HT1080 (cell line): ENCODE measurements around the gene WFDC10B. TPM values are rescaled to one million over a fixed set of nuclear protein-coding genes. Genes with fewer than 3 reads are reported as not detected.
"Not testable (repeated sequence)": the region's sequence is repeated elsewhere in the genome, so short reads cannot be mapped to it uniquely, and the experiment has no call there.

Experiments used
- DNase-seq: peaks from one replicate; pipeline ENCODE4 v3.0.0-alpha.2; 2015; ENCODE audit warnings: low read depth
- polyA plus RNA-seq, 2 experiments: library from polyadenylated mRNA; depleted of rRNA; stranded (reverse); fragments of >200 nt; gene quantifications; 2 replicates each; pipeline ENCODE4 v1.2.3, GENCODE V29; 2015
- total RNA-seq: library from RNA; depleted of rRNA; stranded (reverse); fragments of >200 nt; shearing (Covaris generic); gene quantifications from 2 replicates; pipeline ENCODE4 v1.2.3, GENCODE V29; 2014; rRNA removed

Gene WFDC10B
- 0.39 and 0.77 TPM in 2 replicates for total RNA-seq
- polyA plus RNA-seq (2015; cell fraction: cytosol; rRNA removed), result not detected in 2 replicates
- 0.36 TPM in 1 of 2 replicates, not detected in the other for polyA plus RNA-seq (2015; cell fraction: nucleus; rRNA removed)

DNA sequence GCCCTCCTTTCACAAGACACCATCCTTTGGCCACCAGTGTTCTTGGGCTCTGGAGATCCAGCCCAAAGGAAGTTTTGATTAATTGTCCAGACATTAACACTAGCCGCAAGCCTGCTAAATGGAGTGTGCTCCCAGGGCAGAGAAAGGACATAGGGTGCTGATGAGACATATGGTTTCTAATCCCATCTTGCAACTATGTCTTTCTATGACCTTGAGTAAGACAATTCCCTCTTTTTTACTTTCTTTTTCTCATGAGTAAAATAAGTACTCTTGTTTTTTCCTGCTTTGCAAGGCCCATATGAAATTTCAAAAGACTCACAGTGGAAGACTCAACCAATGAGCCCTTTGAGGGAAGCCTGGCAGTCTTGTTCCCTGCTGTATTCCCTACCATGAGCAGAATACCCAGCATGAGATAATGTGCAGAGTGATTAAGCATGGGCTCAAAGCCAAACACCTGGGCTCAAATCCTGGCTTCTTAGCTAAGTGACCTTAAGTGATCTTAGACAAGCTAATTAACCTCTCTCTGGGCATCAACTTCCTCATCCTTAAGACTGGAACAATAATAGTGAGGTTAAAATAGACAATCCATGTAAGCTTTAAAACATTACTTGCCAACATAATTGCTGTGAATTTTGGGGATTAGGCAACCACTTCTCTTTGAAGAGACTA lies at the start of gene WFDC10B:
Gene WFDC10B (minus strand): TSS at position 51 of the 669 bp plus-strand sequence. CDS start 19,027 bp downstream, outside the sequence.
- DNase-seq, result no peak

DNA sequence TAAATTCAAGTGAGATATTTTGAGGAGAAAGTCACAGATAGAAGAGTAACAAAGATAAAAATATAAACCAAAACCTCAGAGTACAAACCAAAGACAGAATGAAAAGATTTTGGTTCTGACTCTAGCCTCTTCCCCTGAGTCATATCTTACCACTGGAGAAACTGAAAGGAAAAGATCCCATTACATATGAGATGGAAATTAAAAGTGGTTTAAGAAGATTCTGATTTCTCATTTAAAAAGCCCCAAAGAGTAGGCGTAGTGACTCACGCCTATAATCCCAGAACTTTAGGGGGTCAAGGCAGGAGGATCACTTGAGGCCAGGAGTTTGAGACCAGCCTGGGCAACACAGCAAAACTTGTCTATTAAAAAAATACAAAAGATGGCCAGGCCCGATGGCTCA lies 47.9 kb upstream of the WFDC10B start:
- peak; percentile 49 for DNase-seq

DNA sequence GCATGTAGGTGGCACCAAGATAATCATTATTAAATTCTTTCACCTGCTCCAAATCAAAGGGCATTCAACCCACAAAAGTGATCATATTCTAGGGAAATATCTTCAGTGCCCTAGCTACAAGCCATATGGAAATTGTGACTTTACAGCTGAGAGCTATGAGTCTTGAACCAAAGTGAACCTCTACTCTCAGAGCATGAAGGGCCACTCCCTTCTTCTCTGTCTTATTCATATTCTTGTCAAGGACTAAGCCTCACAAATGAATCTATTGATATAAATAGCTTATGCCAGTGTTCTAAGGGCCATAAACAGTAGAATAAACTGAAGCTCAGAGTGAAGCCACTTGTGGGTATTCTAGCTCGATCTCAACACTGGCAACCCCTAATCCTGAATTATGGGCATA lies 46.9 kb upstream of the WFDC10B start:
- no peak for DNase-seq

DNA sequence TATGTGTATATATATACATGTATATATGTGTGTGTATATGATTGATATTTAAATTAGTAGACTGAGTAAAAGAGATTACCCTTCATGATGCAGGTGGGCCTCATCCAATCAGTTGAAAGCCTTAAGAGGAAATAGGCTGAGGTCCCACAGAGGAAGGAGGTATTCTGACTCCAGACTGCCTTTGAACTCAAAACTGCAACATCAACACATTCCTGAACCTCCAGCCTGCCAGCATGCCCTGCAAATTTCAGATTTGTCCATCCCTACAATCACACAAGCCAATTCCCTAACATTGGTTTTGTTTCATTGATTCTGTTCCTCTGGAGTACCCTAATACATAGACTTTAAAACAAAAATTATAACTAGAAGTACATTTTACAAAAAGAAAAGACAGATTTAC lies 40.2 kb upstream of the WFDC10B start:
- no peak for DNase-seq

DNA sequence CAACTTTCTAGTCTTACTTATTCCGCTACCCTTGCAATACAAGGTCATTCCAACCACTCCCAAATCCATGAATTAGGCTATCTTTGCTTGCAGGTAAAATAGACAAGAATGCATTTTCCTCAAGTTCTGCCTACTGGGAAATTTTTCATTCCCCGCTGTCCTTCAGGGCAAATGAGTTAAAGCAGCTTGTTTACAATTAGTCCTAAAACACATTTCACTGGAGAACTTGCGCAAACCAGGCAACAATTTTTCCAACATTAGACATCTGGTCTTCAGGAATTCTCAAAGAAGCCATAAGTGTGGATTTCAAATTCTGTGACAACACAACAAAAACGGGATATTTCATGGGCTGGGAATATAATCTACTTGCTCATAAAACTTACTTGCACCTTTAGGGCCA lies 37.8 kb upstream of the WFDC10B start:
- DNase-seq, result no peak

DNA sequence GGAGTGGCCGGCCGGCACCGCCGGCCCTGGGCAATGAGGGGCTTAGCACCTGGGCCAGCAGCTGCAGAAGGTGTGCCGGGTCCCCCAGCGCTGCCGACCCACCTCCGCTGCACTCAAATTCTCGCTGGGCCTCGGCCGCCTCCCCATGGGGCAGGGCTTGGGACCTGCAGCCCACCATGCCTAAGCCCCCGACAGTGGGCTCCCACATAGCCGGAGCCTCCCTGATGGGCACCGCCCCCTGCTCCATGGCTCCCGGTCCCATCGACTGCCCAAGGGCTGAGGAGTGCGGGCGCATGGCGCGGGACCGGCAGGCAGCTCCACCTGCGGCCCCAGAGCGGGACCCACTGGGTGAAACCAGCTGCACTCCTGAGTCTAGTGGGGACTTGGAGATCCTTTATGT lies 31.2 kb upstream of the WFDC10B start:
- no peak for DNase-seq

DNA sequence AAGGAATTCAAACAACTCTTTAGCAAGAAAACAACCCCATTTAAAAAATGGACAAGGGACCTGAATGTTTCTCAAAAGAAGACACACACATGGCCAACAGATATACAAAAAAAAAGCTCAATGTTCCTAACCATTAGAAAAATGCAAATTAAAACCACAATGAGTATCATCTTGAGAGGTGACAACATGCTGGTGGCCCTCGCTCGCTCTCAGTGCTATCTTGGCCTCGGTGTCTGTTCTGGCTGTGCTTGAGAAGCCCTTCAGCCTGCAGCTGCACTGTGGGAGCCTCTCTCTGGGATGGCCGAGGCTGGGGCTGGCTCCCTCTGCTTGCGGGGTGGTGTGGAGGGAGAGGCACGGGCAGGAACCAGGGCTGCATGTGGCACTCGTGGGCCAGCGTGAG lies 30.7 kb upstream of the WFDC10B start:
- DNase-seq, result no peak

DNA sequence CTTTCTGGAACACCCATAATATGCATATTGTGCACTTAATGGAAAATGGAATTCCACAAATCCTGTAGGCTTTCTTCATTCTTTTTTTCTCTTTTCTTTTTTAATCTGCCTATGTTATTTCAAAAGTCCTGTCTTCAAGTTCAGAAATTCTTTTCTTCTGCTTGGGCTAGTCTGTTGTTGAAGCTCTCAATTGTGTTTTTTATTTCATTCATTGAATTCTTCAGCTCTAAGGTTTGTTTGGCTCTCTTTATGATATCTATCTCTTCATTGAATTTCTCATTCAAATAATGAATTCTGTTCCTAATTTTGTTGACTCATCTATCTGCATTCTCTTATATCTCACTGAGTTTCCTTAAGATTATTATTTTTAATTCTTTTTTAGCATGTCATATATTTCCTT lies 27.4 kb upstream of the WFDC10B start:
- DNase-seq, result no peak

DNA sequence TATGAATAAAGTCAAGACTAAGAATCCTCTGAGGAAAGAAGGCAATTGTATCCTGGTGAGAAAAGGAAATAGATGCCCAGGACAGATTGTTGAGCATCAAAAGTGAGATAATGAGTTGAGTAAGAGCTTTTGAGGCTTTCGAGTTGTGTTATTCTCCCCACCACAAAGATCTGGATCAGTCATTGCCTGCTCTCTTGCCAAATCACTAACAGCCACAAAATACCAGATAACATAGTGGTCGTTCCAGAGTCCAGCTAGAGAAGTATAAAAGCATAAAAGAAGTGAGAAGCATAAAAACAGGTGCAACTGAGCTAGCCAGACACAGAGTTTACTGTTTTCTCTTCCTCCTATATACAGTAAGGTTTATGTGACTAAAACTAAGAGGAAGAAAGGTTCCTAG lies 22.2 kb upstream of the WFDC10B start:
- DNase-seq, result no peak

DNA sequence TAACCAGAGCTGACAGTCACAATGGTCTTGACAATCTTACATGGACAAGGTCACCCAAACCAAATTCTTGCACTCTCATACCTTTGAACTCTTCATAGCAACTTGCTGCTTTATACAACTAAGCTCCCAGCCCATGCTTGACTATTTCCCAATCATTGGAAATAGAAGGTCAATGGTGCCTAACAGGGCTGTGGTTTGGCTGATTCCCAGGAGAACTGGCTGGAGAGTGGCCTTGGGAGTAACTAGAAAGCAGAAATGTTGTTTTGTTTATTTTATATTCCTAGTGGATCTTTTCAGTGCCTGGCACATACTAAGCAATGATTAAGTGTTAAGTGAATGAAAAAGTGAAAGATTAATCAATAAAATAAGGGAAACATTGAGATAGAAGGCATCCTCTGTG lies 20.3 kb upstream of the WFDC10B start:
- DNase-seq, result no peak

DNA sequence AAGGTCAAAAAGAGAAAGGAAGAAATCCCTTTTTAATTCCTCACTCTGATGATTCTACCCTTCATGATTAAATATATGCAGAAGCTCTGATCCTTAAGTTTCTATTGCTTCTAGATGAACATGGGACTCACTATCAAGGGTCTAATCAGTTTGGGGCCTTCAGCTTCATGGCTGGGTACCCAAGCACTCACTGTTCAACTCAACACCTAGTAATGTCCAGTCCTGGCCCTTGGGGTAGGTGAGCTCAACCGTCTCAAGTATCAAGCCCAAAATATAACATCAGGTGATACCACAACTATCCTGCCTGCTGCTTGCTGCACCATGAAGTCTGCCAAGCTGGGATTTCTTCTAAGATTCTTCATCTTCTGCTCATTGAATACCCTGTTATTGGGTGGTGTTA lies 17.2 kb upstream of the WFDC10B start, which contains the start of gene SPINT4:
Gene SPINT4 (plus strand): TSS at position 301 of the 400 bp plus-strand sequence. CDS start 21 bp downstream, at position 322.
- no peak for DNase-seq

DNA sequence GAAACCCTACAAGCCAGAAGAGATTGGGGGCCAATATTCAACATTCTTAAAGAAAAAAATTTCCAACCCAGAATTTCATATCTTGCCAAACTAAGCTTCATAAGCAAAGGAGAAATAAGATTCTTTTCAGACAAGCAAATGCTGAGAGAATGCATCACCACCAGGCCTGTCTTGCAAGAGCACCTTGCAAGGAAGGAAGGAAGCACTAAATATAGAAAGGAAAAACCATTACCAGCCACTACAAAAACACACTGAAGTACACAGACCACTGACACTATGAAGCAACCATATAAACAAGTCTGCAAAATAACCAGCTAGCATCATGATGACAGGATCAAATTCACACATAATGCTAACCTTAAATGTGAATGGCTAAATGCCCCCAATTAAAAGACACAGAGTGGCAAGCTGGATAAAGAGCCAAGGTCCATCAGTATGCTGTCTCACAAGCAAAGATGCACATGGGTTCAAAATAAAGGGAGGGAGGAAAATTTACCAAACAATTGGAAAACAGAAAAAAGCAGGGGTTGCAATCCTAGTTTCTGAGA lies 11.4 kb upstream of the WFDC10B start:
- not testable (repeated sequence) for DNase-seq

DNA sequence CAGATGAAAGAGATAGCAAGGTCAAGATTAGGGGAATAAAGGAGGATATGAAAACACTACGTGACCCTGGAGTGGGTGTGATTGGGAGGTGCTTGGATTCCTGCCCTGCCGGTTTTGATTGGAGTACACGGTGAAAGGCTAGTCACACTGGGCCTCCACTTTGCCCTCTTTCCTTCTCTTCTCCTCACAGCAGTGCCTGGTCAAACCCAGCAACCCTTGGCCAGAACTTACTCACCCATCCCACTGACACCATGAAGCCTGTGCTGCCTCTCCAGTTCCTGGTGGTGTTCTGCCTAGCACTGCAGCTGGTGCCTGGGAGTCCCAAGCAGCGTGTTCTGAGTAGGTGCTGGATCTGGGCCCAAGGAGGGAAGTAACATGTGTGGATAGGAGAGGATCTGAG lies 2.9 kb downstream of the WFDC10B start, which contains the start of gene WFDC13:
Gene WFDC13 (plus strand): TSS at position 166 of the 400 bp plus-strand sequence. CDS start 86 bp downstream, at position 252.
- no peak for DNase-seq

DNA sequence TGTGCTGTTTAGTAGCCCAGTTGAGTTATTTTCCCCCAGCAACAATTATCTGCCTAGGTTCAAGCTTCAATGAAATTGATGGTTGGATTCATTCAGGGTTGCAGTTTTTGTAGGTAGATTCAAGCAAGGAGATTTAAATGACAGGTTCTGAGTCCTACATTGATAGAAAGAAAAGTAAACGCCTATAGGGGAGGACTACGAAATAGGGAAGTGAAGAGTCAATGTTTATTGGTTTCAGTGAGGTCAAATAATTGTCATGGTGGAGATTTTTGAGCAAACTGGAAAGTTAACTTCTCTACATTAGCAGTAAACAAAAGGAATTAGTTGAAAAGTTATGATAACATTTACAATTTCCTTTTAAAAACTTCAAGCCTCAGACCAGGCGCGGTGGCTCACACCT lies 3.7 kb downstream of the WFDC10B start:
- no peak for DNase-seq

DNA sequence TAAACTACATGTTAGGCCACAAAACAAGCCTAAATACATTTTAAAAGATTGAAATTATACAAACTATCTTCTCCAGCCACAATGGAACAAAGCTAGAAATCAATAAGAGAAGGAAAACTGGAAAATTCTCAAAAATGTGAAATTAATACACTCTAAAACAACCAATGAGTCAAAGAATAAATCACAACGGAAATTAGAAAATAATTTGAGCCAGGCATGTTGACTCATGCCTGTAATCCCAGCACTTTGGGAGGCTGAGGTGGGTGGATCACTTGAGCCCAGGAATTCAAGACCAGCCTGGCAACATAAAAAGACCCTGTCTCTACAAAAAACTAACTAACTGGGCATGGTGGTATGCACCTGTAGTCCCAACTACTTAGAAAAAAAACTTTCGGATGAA lies 9.3 kb downstream of the WFDC10B start:
- DNase-seq, result peak; percentile 5

DNA sequence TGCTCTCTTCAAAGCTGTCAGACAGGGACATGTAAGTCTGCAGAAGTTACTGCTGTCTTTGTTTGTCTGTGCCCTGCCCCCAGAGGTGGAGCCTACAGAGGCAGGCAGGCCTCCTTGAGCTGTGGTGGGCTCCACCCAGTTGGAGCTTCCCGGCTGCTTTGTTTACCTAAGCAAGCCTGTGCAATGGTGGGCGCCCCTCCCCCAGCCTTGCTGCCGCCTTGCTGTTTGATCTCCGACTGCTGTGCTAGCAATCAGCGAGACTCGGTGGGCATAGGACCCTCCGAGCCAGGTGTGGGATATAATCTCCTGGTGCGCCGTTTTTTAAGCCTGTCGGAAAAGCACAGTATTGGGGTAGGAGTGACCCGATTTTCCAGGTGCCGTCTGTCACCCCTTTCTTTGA lies 11.5 kb downstream of the WFDC10B start:
- DNase-seq, result not testable (repeated sequence)

DNA sequence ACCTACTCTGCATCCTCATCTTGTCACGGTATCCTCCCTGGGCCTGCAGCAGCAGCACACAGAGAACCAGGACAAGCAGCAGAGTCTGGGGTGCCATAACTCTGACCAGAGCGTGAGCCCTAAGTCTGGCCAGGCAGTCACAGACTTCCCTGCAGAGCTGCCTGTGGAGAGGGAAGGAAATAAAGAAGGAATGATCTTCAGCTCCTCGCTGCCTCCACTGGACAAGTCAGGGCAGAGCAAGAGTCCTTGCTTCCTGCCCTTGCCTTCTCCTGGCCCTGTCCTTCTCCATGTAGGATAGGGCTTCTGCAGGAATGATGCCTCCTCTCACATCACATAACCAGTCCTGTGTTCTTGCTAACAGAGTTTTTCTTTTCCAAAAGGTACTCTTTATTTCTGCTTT lies 18.9 kb downstream of the WFDC10B start:
- peak; percentile 39 for DNase-seq

DNA sequence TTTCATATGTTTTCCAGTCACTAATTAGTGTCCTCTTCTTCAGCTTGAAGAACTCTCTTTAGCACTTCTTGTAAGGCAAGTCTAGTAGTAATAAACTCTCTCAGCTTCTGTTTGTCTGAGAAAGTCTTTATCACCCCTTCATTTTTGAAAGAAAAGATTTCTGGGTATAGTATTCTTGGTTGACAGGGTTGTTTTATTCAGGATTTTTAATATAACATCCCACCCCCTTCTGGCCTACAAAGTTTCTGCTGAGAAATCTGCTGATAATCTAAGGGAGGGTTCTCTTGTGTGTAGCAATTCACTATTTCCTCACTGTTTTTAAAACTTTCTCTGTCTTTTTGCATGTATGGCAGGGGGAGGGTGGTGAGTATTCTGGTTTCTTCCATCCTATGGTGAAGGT lies 25.2 kb downstream of the WFDC10B start:
- DNase-seq, result no peak

DNA sequence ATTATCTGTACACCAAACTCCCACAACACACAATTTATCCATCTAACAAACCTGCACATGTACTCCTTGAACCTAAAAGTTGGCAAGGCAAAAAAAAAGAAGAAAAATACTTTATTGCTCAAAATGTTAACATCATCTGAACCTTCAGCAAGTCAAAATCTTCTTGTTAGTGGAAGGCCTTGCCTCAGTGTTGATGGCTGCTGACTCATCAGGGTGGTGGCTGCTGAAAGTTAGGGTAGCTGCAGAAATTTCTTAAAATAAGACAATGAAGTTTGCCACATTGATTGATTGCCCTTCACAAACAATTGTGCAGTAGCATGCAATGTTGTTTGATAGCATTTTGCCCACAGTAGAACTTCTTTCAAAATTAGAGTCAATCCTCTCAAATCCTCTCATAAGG lies 32.1 kb downstream of the WFDC10B start:
- DNase-seq, result no peak

DNA sequence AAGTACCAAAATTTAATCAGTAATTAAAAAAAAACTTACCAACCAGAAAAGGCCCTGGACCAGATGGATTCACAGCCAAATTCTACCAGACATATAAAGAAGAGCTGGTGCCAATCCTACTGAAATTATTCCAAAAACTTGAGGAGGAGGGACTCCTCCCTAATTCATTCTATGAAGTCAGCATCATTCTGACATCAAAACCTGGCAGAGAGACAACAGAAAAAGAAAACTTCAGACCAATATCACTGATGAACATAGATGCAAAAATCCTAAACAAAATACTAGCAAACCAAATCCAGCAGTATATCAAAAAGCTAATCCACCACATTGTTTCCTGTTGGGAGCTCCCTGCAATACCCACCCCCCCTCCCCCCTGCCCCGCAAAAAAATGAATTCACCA lies 34.7 kb downstream of the WFDC10B start, which contains the start of gene WFDC11:
Gene WFDC11 (minus strand): TSS at position 101 of the 400 bp plus-strand sequence. CDS start 19,639 bp downstream, outside the sequence.
- DNase-seq, result no peak

DNA sequence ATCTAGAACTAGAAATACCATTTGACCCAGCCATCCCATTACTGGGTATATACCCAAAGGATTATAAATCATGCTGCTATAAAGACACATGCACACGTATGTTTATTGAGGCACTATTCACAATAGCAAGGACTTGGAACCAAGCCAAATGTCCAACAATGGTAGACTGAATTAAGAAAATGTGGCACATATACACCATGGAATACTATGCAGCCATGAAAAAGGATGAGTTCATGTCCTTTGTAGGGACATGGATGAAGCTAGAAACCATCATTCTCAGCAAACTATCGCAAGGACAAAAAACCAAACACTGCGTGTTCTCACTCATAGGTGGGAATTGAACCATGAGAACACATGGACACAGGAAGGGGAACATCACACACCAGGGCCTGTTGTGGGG lies 47.8 kb downstream of the WFDC10B start:
- DNase-seq, result not testable (repeated sequence)

DNA sequence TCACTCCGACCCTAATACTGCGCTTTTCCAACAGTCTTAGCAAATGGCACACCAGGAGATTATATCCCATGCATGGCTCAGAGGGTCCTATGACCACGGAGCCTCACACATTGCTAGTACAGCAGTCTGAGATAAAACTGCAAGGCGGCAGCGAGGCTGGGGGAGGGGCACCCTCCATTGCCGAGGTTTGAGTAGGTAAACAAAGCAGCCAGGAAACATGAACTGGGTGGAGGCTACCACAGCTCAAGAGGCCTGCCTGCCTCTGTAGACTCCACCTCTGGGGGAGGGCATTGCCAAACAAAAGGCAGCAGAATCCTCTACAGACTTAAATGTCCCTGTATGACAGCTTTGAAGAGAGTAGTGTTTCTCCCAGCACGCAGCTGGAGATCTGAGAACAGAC lies 53.1 kb downstream of the WFDC10B start:
- DNase-seq, result not testable (repeated sequence)
